GM12865 (cell line): ENCODE results near the gene VPS41.

Source experiments
- DNase-seq: peaks from one replicate; pipeline ENCODE4 v3.0.0; 2010; ENCODE audit warnings: low read depth
- H3K4me3 ChIP-seq: 2 replicates; pipeline ENCODE4 v1.5.1; 2011; ENCODE audit warnings: mild to moderate bottlenecking, low read depth, low read length, control low read depth
- TF ChIP-seq, protein P1 (sequence below): IDR thresholded peaks from 2 replicates; pipeline ENCODE4 v1.5.1; 2011; ENCODE audit warnings: low read length, control low read depth, low read depth, inconsistent platforms; ENCODE audit not compliant: insufficient read depth; ENCODE audit errors: missing control alignments

VPS41 gene

DNA sequence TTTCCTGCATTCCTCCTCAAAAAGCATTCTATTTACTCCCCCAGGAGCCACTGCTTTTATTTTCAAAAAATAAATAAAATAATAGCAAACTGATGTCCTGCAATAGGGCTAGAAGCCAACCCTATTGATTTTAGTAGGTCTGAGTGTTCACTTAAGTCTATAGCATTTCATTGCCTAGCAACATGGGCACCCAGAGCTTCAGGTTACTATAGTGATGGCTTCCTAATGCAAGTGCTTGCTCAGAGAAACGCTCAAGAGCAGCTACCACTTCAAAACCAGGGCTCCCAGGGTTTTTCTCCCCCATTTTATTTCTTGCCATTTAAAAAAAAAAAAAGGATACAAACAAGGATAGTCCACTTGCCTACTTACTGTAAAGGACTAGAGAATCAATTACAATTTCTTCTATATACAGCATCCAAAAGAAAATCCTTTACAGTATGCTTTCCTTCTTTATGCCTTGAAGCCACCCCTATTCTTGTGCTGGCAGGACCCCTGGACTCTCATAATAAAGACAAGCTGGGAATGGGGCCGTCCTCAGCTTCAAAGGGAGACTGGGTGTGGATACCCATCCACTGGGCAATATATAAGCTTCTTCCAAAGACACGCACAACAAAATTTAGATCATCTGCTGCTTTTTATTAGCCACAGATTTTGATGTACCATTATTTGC is 133.3 kb downstream of the VPS41 start:
- TF ChIP-seq, protein P1, sequence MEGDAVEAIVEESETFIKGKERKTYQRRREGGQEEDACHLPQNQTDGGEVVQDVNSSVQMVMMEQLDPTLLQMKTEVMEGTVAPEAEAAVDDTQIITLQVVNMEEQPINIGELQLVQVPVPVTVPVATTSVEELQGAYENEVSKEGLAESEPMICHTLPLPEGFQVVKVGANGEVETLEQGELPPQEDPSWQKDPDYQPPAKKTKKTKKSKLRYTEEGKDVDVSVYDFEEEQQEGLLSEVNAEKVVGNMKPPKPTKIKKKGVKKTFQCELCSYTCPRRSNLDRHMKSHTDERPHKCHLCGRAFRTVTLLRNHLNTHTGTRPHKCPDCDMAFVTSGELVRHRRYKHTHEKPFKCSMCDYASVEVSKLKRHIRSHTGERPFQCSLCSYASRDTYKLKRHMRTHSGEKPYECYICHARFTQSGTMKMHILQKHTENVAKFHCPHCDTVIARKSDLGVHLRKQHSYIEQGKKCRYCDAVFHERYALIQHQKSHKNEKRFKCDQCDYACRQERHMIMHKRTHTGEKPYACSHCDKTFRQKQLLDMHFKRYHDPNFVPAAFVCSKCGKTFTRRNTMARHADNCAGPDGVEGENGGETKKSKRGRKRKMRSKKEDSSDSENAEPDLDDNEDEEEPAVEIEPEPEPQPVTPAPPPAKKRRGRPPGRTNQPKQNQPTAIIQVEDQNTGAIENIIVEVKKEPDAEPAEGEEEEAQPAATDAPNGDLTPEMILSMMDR, result no peak
- no peak overlapping the region for H3K4me3 ChIP-seq
- DNase-seq, result no peak

DNA sequence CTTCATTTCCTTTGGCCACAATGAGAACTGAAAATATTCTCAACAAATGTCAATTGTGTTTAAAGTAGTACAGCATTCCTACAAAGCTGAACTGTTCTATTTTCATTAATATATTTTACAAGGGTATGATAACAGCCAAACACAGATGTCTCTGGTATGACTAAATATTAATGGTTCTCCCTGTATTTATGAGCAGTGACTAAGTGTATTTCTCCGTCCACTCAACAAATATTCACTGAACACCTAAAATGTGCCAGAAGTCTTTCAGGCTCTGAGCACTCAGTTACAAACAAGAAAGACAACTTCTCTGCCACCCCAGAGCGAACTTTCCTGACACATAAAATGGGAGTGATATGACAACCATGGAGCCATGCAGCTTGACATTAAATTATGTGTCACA is 135.6 kb downstream of the VPS41 start:
- DNase-seq, result no peak
- no peak overlapping the region for H3K4me3 ChIP-seq
- TF ChIP-seq, protein P1, result no peak

DNA sequence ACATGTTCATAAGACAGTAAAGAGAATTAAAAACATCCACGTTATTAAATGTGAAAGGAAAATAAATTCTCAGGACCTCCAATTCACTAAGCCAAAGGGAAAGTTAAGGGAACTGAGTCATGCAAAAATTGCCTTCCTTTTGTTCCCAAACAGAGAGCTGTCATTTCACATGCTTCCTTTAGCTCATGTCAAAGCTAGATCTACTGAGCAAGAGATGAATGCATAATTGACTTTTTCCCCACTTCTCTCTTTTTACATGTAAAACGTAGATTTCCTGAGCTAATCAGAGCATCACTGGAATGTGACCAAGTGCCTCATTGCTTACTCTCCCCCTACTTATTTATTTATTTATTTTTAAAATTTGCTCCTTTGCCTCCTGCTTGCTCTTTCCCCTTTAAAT is 148.8 kb downstream of the VPS41 start:
- no peak for DNase-seq
- TF ChIP-seq, protein P1, result no peak
- no peak overlapping the region for H3K4me3 ChIP-seq

DNA sequence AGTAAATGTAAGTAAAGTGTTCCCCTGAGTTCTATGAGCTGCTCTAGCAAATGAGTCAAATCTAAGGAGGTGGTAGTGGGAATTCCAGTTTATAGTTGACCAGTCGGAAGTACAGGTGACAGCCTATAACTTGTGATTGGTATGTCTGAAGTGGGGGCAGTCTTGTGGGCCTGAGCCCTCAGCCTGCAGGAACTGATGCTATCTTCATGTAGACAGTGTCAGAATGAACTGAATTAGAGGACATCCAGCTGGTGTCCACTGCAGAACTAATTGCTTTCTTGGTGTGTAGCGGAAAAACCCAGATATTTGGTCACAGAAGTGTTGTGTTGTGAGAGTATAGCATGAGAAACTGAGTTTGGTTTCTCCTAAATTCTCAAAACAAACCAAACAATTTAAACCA is 150.0 kb downstream of the VPS41 start:
- DNase-seq, result no peak

DNA sequence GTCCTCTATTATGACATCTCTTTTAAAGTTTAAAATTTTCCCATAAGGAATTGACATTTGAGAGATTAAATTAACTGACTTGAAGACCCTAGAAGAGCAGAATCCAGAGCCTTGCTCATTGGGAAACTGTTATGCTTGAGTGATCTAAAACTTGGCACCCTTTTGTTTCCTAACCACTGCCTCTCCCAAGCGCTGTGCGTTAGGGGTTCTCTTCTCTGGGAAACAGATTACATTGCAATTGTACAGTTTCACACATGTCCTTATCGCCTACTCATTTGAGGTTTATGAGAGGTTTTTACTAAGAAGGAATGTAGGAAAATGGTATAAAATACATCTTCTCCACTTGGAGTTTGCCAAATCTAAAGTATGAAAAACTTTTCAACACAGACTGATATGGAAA is 151.1 kb downstream of the VPS41 start:
- no peak for DNase-seq
- TF ChIP-seq, protein P1, result no peak

More for the DNA sequence above, 150.0 kb downstream of the VPS41 start:
- no peak overlapping the region for H3K4me3 ChIP-seq
- TF ChIP-seq, protein P1, result no peak

DNA sequence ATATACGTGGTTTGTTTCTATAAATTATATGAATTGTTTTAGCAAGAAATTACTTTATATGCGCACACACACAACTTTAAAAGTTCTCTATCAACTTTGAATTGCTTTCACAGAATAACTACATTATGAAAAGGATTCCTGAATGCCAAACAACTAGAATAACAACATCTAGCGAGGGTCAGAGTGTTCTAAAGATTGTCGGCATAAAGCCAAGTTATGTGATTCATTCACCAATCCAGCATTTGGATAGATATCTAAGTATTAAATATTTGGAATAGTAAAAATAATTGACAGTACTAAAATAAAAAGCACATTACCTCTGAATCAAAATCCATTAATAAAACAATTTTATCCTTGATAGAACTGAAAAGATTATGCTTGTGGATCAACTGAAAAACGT is 152.5 kb downstream of the VPS41 start:
- TF ChIP-seq, protein P1, result no peak
- no peak for DNase-seq

More for the DNA sequence above, 151.1 kb downstream of the VPS41 start:
- H3K4me3 ChIP-seq, result no peak overlapping the region

DNA sequence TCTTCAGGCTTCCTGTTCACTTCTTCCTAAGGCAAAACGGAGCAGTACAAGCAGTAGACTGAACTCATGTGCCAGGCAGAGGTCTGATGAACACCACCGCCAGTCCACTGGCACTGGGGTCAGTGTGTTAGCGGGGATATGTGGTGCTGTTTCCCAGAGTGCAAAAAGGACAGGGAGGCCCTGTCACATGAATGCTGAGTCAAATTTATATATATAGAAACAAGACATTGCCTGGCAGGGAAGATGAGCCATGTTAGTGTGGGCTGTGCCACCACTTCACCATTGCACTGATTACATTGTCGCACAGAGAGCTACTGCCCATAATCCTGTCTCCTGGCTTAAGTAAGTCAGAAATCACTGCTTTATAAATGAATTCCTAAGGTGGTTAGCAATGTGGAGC is 155.6 kb downstream of the VPS41 start:
- TF ChIP-seq, protein P1, result no peak

More for the DNA sequence above, 152.5 kb downstream of the VPS41 start:
- H3K4me3 ChIP-seq, result no peak overlapping the region

More for the DNA sequence above, 155.6 kb downstream of the VPS41 start:
- H3K4me3 ChIP-seq, result no peak overlapping the region
- DNase-seq, result no peak
